Ishikawa (cell line): ENCODE measurements around the gene TGM5.

Source experiments
- CEBPB ChIP-seq: IDR thresholded peaks from 2 replicates; pipeline ENCODE4 v1.6.1; 2012
- CREB1 ChIP-seq: IDR thresholded peaks from 2 replicates; pipeline ENCODE4 v1.6.1; 2012; ENCODE audit warnings: low read depth
- EGR1 ChIP-seq: IDR thresholded peaks from 2 replicates; pipeline ENCODE4 v1.6.1; 2012
- EP300 ChIP-seq: IDR thresholded peaks from 2 replicates; pipeline ENCODE4 v1.6.1; 2012; ENCODE audit warnings: borderline replicate concordance
- FOXM1 ChIP-seq: IDR thresholded peaks from 2 replicates; pipeline ENCODE4 v1.6.1; 2012; ENCODE audit warnings: low read depth, borderline replicate concordance
- MAX ChIP-seq: IDR thresholded peaks from 2 replicates; pipeline ENCODE4 v1.6.1; 2012
- NFIC ChIP-seq: IDR thresholded peaks from 2 replicates; pipeline ENCODE4 v1.6.1; 2012
- RAD21 ChIP-seq: IDR thresholded peaks from 2 replicates; pipeline ENCODE4 v1.6.1; 2012; ENCODE audit warnings: low read depth
- REST ChIP-seq: IDR thresholded peaks from 2 replicates; pipeline ENCODE4 v1.6.1; 2012; ENCODE audit warnings: low read depth, mild to moderate bottlenecking
- TAF1 ChIP-seq: IDR thresholded peaks from 2 replicates; pipeline ENCODE4 v1.6.1; 2012; ENCODE audit warnings: low read depth, mild to moderate bottlenecking
- TCF12 ChIP-seq: IDR thresholded peaks from 2 replicates; pipeline ENCODE4 v1.6.1; 2012; ENCODE audit warnings: low read depth
- TEAD4 ChIP-seq: IDR thresholded peaks from 2 replicates; pipeline ENCODE4 v1.6.1; 2012
- USF1 ChIP-seq: IDR thresholded peaks from 2 replicates; pipeline ENCODE4 v1.6.1; 2012
- YY1 ChIP-seq: IDR thresholded peaks from 2 replicates; pipeline ENCODE4 v1.6.1; 2012; ENCODE audit warnings: low read depth
- ZBTB7A ChIP-seq: IDR thresholded peaks from 2 replicates; pipeline ENCODE4 v1.6.1; 2012; ENCODE audit warnings: low read depth

TGM5 gene

GRCh38 chr15:43280996-43281395 lies 14.3 kb upstream of the TGM5 start:
- no peak for TF ChIP-seq TEAD4
- TF ChIP-seq EGR1: no peak
- no peak for TF ChIP-seq YY1
- no peak for TF ChIP-seq USF1
- TF ChIP-seq ZBTB7A: no peak
- no peak for TF ChIP-seq TAF1
- TF ChIP-seq REST: no peak
- TF ChIP-seq CREB1: no peak
- TF ChIP-seq MAX: no peak
- TF ChIP-seq FOXM1: no peak
- no peak for TF ChIP-seq RAD21
- no peak for TF ChIP-seq CEBPB
- no peak for TF ChIP-seq TCF12
- no peak for TF ChIP-seq EP300

- TF ChIP-seq EGR1: no peak
- no peak for TF ChIP-seq FOXM1
- TF ChIP-seq YY1: no peak
- TF ChIP-seq RAD21: no peak
- TF ChIP-seq TEAD4: no peak
- no peak for TF ChIP-seq CEBPB
- no peak for TF ChIP-seq ZBTB7A
- no peak for TF ChIP-seq NFIC
- no peak for TF ChIP-seq USF1
- TF ChIP-seq CREB1: no peak
- no peak for TF ChIP-seq EP300
- no peak for TF ChIP-seq TCF12
- no peak for TF ChIP-seq REST
- no peak for TF ChIP-seq MAX
- TF ChIP-seq TAF1: no peak
Measured at GRCh38 chr15:43279496-43279895, 12.8 kb upstream of the TGM5 start.

GRCh38 chr15:43278869-43279268 lies 12.1 kb upstream of the TGM5 start:
- TF ChIP-seq RAD21: no peak

- TF ChIP-seq YY1 (no peak), EGR1 (no peak), TCF12 (no peak), CREB1 (no peak), REST (no peak), USF1 (no peak), CEBPB (no peak), EP300 (no peak), NFIC (no peak), MAX (no peak), TAF1 (no peak)
Measured at GRCh38 chr15:43277901-43278300, 11.2 kb upstream of the TGM5 start.
